ENCODE results near the gene TBC1D13.
"Not testable (repeated sequence)": the region's sequence is repeated elsewhere in the genome, so short reads cannot be mapped to it uniquely, and the experiment has no call there.

Gene TBC1D13

DNA sequence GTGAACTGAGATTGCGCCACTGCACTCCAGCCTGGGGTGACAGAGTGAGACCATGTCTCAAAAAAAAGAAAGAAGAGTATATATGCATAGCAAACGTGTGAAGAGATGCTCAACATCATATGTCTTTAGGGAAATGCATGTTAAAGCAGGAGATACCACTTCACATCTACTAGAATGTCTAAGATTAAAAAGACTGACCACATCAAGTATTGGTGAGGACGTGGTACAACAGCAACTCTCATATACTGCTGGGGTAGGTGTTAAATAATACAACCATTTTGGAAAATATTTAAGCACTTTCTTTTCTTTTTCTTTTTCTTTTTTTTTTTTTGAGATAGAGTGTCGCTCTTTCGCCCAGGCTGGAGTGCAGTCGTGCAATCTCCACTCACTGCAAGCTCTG lies 1.6 kb upstream of the TBC1D13 start:
- DNase-seq: no peak

DNA sequence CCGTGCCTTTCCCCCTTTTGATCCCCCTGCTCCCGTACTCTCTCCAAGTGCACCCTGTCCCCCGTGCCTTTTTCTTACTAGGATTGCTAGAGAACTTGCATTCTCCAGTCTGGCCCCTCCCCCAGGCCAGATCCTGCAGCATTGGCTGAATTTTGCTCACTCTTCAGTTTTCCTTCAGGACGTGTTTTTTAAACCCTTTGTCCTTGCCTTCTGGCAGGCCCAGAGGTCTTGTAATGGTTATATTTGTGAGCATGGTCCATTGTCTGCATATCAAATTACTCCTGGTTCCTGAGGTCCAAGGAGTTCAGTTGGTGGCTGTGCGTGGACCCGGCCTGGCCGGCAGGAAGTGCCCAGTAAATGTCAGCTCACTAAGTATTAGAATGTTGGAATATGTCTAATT lies 606 bp downstream of the TBC1D13 start:
- DNase-seq: no peak

DNA sequence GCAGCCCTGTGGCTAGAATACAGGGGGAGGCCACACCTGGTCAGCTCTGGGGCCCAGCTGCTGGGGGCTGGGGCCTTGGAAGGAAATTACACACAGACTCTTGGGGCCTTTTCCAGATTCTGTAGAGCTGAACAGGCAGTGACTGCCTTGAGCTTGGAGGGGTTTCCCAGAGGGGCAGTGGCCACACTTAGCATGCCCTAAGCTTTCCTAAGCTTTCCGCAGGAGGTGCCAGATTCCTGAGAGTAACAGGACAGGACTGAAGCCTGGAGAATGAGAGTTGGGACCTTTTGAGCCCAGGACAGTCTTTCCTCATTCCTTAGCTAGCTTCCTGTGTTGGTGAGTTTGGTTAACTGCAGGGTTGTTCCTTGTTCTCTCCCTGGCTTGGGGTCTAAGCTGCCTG lies 1.4 kb downstream of the TBC1D13 start:
- no peak for DNase-seq

DNA sequence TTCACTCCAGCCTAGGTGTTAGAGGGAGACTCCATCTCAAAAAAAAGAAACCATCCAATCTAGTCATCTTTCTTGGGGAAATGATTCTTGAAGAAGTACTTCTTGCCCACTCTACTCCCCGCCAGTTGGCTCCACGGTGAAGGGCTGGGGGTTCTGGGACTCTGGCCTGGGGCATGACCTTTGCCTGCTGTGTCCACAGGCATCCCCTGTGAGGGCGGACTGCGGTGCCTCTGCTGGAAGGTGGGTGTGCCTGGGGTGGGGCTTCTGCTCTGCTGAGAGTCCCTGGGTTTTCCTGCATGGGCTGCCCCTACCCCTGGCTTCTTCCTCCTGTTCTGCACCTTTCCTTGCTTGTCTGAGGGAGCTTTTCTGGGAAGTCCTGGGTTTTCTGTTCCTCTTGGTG lies 3.5 kb downstream of the TBC1D13 start:
- DNase-seq: no peak

DNA sequence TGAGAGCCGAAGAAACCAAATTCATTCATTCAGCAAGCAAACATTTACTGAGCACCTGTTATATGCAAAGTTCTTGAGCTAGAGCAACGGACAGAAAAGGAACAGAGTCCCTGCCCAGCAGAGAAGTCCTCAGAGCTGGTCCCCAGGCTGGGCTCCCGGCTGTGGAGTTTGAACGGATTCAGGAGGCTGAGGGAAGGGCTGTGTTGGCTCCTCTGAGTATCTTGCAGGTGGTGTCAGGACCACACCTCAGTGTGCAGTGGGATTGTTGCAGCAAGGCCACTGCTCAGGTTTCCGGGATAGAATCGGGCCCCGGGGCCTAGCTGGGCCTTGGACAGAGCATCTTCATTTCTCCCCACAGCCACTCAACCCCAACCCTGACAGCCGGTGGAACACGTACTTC lies 5.1 kb downstream of the TBC1D13 start:
- no peak for DNase-seq

DNA sequence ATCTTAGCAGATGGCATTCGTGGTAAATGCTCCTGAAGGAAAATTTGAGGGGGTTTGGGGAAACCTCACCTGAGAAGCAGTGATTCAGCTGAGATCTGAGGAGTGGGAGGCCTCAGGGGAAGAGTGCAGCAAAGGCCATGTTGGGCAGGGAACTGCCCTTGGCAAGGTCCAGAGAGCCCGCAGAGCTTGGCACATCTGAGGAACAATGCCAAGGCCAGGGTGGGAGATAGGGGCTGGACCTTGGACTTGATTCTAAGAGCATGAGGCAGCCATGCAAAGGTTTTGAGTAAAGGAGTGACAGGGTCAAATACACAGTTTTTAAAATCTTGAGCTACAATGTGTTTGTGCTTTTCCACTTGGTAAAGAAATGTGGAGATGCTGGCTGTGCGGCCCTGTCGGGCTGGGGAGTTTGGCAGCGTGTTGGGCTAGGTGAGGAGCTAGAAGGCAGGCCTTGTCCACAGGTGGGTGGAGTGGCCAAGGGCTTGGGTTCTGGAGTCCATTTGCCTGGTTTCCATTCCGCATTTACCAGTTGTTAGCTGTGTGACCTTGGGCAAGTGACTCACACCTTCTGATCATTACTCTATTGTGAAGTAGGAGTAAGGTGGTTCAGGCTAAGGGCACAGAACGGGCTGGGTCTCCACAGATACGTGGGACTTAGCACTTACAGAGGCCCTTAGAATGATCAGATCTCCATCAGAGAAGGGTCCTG lies 6.1 kb downstream of the TBC1D13 start:
- no peak for DNase-seq

DNA sequence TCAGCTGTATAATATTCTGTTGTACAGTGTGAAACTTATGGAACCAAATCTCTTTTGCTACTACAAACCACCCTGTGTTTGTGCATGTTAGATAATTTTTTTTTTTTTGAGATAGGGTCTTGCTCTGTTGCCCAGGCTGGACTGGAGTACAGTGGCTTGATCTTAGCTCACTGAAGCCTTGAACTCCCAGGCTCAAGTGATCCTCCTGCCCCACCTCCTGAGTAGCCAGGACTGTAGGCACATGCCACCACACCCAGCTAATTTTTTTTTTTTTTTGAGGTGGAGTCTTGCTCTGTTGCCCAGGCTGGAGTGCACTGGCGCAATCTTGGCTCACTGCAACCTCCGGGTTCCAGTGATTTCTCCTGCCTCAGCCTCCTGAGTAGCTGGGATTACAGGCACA lies 7.9 kb downstream of the TBC1D13 start:
- not testable (repeated sequence) for DNase-seq

DNA sequence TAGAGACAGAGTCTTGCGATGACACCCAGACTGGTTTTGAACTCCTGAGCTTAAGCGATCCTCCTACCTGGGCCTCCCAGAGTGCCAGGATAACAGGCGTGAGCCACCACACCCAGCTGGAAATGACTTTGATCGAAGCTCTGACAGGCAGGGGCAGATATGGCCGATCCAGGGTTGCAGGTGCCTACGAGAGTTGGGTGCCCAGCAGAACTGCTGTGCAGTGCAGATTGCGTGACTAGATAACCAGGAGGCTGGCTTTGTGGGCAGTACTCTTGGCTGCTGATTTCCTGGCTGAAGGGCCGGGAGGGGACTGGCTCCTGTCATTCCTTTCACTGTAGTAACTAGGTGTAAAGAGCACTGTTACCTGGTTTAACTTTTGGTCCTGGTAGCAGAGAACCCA lies 11.8 kb downstream of the TBC1D13 start:
- no peak for DNase-seq

DNA sequence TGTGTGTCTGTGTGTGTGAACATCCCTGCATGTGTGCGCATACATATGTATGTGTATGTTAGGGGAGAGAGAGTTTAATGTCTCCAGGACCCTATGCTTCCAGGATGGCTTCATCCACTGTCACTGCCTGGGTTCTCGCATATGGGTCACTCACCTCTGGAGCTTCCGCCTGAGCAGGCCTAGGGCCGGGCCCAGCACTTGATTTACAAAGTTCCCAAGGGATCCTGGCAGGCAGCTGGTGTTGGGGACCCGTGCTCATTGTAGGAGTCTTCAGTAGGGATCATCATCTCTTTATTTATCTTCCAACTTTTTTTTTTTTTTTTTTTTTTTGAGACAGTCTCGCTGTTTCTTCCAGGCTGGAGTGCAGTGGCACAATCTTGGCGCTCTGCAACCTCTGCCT lies 13.0 kb downstream of the TBC1D13 start:
- DNase-seq: no peak

DNA sequence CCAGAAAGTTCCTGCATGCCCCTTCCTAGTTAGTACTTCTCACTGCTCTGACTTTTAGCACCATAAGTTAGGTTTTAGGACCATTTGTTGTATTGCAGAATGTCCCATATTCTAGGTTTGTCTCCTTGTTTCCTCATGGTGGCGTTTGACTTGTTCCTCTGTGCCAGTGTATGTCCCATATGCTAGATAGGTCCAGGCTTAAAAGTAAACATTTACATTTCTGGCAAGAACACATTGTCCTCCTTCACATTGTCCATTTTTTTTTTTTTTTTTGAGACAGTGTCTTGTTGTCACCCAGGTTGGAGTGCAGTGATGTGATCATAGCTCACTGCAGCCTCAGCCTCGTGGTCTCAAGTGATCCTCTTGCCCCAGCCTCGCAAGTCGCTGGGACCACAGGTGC lies 15.4 kb downstream of the TBC1D13 start:
- DNase-seq: no peak

DNA sequence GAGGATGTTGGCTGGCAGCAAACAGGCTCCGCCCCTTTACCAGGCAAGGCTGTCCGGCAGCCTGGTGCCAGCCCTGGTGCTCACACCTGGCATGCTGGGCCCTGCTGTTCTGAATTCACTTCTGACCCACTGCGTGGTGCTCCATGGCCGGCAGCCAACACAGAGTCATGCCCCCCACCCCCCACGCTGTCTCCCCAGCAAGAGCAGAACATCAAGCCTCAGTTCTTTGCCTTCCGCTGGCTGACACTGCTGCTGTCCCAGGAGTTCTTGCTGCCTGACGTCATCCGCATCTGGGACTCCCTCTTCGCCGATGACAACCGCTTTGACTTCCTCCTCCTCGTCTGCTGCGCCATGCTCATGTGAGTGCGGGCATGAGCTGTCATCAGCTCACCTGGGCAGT lies 18.6 kb downstream of the TBC1D13 start:
- no peak for DNase-seq

DNA sequence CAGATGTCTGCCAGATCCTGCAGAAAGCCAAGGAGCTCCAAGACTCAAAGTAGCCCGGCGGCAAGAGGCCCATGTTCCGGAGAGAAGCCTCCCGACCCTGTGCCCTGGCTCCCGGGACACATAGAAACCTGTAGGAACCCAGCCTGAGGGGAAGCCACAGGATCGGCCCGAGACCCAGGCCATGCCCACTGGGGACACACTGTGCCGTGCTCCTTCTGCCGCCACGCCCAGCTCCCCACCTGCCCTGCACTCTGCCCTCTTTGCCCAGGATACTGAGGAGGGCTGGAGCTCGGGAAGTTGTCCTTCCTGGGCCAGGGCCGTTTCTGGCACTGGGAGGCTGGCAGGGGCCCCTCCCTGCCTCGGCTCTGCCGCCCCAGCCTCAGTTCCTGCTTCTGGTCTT lies 20.8 kb downstream of the TBC1D13 start:
- DNase-seq: no peak

DNA sequence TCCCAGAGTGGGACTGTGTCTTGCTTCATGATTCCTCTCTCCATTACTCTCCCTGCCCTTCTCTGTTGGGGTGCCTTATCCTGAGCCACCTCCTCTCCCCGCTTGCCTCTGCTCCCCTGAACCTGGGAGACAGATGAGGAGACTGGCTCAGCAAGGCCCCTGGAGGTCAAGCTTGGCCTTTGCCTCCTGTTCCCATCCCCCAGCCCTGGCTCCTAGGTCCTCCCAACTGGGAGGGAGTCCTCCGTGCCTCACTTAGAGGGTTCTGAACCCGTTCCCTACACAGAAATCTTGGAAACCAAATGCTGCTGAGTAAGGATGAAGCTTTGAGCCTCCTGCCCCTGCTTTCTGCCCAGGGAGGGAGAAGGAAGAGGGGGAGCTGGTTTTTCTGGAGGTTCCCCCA lies 21.5 kb downstream of the TBC1D13 start:
- DNase-seq: no peak

DNA sequence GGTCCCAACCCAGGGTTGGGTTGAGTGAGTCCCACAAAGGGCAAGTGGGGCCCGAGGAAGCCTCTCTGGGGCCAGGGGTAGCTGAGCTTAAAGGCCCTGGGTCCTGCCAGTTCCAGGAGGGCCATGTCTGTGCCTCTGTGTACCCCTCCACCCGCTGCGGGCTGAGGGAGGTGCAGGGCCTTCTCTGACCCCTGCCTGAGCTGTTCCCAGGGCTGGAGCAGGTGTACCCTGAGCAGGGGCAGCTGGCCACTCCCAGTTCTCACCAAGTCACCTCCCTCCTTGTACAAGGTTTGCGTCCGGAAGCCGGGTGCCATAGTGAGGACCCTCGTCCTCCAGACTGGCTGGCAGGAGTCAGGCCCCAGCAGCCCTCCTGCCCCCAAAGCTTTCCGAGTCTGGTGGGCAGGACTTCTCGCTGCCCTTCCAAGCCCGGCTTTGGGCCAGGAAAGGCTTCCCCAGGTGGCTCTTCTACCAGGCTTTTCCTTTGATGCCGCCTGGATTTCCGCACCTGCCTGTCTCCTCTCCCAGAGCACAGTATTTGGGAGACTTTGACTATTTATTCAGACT lies 22.1 kb downstream of the TBC1D13 start:
- no peak for DNase-seq

DNA sequence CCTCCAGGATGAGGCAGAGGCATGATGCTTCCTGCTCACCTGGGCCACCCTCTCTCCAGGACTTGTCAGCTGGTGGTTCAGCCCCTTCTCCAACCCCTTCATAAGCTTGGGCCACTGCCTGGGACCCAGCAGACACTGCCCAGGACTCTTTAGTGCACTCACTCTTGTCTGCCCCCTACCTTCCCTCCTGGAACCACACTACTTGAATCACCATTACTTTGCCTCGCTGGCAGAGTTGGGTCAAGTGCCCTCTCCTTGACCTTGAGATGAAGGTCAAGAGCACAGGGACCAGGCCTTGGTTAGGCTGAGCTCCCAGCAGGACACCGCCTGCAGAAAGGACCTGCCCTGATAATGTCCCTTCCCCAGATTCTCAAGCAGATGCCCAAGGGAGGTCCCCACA lies 22.8 kb downstream of the TBC1D13 start:
- DNase-seq: no peak

DNA sequence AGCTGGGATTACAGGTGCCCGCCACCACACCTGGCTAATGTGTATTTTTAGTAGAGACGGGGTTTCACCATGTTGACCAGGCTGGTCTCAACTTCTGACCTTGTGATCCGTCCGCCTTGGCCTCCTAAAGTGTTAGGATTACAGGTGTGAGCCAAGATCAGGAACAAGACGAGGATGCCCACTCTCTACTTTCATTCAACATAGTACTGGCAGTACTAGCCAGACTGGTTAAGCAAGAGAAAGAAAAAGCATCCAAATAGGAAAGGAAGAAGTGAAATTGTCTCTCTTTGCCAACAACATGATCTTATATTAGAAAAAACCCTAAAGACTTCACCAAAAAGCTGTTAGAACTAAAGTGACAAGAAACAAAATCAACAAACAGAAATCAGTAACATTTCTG lies 23.8 kb downstream of the TBC1D13 start:
- no peak for DNase-seq

DNA sequence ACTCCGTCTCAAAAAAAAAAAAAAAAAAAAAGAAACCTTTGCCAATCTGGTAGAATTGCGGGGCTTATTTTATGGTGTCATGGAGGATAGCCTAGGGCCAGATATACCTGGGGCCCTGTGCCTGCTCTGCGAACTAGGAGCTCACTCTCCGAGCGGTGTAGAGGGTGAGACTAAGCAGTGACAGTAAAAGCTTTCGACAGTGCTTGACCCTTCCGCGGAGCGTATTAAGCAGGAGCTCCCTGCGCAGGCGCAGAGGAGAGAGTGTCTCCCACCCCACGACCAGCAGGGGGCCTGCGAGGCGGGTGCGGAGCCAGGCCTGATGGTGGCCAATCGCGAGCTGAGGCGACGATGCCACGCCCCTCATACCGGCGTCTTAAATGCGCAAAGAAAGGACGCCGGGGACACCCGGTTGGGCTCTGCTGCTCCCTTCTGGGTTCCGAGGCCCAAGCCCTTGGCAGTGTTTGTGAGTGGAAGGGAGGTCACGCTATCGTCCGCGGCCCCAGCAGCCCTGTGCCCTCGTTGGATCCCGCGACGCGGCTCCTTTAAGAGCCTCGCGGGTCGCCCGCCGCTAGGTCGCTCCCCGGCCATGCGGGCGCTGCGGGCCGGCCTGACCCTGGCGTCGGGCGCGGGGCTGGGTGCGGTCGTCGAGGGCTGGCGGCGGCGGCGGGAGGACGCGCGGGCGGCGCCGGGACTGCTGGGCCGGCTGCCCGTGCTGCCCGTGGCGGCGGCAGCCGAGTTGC lies 31.2 kb downstream of the TBC1D13 start, which contains the start of gene ENDOG:
ENDOG (plus strand) TSS at position 402 of the 740 bp plus-strand sequence; CDS start at position 587, 185 bp downstream.
- peak; percentile 92 for DNase-seq

DNA sequence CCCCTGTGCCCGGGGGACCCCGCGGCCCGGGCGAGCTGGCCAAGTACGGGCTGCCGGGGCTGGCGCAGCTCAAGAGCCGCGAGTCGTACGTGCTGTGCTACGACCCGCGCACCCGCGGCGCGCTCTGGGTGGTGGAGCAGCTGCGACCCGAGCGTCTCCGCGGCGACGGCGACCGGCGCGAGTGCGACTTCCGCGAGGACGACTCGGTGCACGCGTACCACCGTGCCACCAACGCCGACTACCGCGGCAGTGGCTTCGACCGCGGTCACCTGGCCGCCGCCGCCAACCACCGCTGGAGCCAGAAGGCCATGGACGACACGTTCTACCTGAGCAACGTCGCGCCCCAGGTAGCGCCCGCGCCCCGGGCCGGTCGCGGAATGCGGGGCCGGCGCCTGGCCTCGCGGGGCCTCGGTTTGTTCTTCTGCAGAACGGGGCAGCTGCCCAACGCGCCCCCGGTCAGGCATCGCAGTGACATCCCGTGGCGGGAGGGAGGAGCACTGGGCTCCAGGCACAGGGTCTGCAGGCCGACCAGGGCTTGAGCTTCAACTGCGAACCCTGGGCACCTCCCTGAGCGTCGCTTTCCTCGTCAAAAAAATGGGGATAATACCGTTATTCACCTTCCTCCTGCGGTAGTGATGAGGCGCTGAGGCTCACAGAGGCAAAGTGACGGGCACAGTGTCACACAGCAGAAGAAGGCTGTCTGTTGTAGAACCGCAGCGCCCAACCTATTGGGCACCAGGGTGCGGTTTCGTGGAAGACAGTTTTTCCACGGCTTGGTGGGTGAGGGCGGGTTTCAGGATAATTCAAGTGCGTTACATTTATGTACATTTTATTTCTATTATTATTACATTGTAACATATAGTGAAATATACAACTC lies 32.0 kb downstream of the TBC1D13 start:
- DNase-seq: no peak

DNA sequence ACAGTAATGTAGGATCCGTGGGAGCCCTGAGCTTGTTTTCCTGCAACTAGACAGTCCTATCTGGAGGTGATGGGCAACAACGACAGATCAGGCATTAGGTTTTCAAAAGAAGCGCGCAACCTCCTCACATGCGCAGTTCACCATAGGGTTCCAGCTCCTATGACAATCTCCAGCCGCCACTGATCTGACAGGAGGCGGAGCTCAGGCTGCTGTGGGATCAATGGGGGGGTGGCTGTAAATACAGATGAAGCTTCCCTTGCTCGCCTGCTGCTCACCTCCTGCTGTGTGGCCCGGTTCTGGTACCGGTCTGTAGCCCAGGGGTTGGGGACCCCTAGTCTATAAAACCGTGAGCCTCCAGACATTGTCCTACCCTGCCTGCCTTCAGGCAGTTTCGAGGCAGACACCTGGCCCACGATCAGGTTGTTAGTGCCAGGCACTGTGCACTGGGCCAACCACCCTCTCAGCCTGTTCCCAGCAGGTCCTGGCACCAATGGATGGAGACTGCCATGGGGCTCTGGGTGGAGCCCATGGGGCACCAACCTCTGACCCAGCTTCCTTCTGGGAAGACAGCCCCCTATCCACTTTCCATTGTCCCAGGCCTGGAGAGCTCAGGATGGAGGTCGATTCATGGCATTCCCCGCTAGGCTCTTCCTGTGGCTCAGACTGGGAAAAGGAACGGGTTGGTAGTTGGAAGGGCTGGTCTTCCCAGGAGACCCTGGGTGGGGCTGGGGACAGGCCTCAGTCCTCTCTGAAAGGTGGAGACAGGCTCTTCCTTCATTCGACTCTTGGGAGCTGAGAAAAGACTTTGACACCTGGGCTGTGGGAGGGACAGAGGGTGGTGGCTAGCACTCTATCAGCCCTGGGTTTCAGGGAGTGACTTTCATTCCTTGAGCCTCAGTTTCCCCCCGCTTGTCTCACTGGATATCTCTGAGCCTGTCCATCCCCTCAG lies 32.9 kb downstream of the TBC1D13 start:
- DNase-seq: no peak

DNA sequence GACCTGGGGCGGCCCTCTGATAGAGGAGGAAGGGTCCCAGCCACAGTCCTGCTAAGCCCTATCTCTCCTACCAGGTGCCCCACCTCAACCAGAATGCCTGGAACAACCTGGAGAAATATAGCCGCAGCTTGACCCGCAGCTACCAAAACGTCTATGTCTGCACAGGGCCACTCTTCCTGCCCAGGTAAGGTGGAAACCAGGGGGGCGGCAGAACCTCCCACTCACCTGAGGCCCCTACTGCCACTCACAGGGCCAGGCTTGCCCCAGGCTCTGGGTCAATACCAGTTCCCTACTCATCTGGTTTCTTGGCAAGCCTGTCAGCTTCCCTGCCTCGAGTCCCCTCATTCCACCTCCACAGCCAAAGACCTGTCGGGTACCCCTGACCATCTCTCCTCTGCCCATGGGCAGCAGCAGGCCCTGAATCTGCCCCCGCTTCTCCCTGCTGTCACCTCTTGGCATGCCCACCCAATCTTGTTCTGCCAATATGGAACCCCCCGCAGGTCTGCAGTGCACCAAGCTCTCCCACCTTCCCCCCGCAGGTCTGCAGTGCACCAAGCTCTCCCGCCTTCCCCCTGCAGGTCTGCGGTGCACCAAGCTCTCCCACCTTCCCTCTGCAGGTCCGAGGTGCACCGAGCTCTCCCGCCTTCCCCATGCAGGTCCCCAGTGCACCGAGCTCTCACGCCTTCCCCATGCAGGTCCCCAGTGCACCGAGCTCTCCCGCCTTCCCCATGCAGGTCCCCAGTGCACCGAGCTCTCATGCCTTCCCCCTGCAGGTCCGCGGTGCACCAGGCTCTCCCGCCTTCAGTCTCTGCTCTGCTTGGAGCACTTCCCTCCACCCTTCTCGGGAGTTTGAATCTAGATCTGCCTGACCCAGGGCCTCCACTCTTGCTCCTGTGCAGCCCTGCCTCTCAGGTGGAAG lies 33.9 kb downstream of the TBC1D13 start:
- DNase-seq: no peak
